ENCODE data around the gene CLTA. TPM values are rescaled to one million over a fixed set of nuclear protein-coding genes. Genes with fewer than 3 reads are reported as not detected.
"Not testable (repeated sequence)": the region's sequence is repeated elsewhere in the genome, so short reads cannot be mapped to it uniquely, and the experiment has no call there.

The CLTA gene
- total and polyA plus RNA-seq, 2 donors (not counting 1 experiment from before 2014, with no cell fraction given), result 32.3 to 71.0 TPM

DNA sequence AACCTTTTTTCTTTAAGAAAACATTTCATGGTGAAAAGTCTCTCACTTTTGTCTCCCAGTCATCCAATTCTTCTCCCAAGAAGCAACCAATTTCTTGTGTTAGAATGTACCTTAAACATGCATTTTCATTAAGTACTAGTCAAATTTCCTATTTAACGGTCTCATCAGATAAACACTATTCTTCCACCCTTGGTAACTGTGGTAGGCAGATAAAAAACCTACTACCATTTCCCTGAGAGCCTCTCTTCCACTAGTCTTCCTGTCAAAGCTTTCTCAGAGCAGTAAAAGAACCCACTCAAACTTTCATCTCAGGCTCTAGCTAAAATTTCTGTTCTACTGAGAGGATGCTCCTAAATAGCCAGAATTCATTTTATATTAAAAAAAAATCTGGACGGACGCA is 56.6 kb downstream of the CLTA start:
- Mint-ChIP-seq H3K27me3 (no peaks in the 10 kb centered on the region), H3K27ac (no peak overlapping the region), H3K4me3 (no peak overlapping the region), H3K9me3 (ENCODE audit: insufficient read depth) (no peaks in the 10 kb centered on the region), H3K4me1 (peaks cover 25% of the 10 kb centered on the region)
- Histone ChIP-seq H4K20me1 (ENCODE audit: control insufficient read depth, insufficient read depth, low read length, poor library complexity, severe bottlenecking) (peaks cover 43% of the 10 kb centered on the region), H3K79me2 (ENCODE audit: control insufficient read depth, insufficient read depth, low read length) (peaks cover 56% of the 10 kb centered on the region), H3K9me3 (ENCODE audit: control extremely low read depth in 1 of 3, control insufficient read depth in 2 of 3, insufficient read depth in 1 of 3, low read length in 2 of 3) (no peaks in the 10 kb centered on the region), H3K27ac (ENCODE audit: low read length in 2 of 2) (no peak overlapping the region), H3K4me3 (ENCODE audit: control extremely low read depth in 1 of 5, extremely low read depth in 1 of 5, insufficient read depth in 1 of 5, low read depth in 2 of 5, low read length in 4 of 5) (no peak overlapping the region), H3K4me1 (ENCODE audit: control insufficient read depth in 2 of 2, insufficient read depth in 2 of 2, low read length in 2 of 2) (peaks cover 6 to 9% of the 10 kb centered on the region in 2 donors), H2AFZ (ENCODE audit: insufficient read depth, low read depth, low read length, poor library complexity, severe bottlenecking) (no peak overlapping the region), H3K9ac (ENCODE audit: low read length) (no peak overlapping the region), H3K36me3 (replicated peaks in 1 of 2; ENCODE audit: control extremely low read depth in 1 of 2, control insufficient read depth in 1 of 2, extremely low read depth in 1 of 2, insufficient read depth in 2 of 2, low read length in 1 of 2) (peaks cover 0 to 32% of the 10 kb centered on the region in 2 experiments), H3K4me2 (replicated peaks; ENCODE audit: low read depth, low read length, poor library complexity, severe bottlenecking) (no peak overlapping the region), H3K27me3 (replicated peaks in 1 of 4; ENCODE audit: control extremely low read depth in 1 of 4, control insufficient read depth in 3 of 4, insufficient read depth in 4 of 4, low read length in 3 of 4) (no peaks in the 10 kb centered on the region)
- POLR2A ChIA-PET, result no interaction called here
- intact Hi-C loops (cut with micrococcal nuclease), result no loop called here
- ATAC-seq (ENCODE audit: low read depth) (no peak), DNase-seq (no peak)
- CTCF ChIA-PET, result interaction anchor here (0.9 to 7.0 kb wide), 3 partner anchors 28 to 206 kb away, joined by 4 to 115 read pairs (median 5); no protein-coding TSS in a partner anchor
- TF ChIP-seq, protein P1, sequence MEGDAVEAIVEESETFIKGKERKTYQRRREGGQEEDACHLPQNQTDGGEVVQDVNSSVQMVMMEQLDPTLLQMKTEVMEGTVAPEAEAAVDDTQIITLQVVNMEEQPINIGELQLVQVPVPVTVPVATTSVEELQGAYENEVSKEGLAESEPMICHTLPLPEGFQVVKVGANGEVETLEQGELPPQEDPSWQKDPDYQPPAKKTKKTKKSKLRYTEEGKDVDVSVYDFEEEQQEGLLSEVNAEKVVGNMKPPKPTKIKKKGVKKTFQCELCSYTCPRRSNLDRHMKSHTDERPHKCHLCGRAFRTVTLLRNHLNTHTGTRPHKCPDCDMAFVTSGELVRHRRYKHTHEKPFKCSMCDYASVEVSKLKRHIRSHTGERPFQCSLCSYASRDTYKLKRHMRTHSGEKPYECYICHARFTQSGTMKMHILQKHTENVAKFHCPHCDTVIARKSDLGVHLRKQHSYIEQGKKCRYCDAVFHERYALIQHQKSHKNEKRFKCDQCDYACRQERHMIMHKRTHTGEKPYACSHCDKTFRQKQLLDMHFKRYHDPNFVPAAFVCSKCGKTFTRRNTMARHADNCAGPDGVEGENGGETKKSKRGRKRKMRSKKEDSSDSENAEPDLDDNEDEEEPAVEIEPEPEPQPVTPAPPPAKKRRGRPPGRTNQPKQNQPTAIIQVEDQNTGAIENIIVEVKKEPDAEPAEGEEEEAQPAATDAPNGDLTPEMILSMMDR (IDR thresholded peaks at IDR 0.05), result no peak
- TF ChIP-seq EZH2 (IDR thresholded peaks at IDR 0.05; ENCODE audit: borderline replicate concordance, insufficient read depth, low read depth, low read length, poor library complexity, severe bottlenecking), result no peak
- WGBS (ENCODE audit: insufficient coverage), result no CpG with 5 or more reads among the region's 3 CpGs

GRCh38 chr9:36248061-36248460 is 57.3 kb downstream of the CLTA start:
- H4K20me1 ChIP-seq (ENCODE audit: control insufficient read depth, insufficient read depth, low read length, poor library complexity, severe bottlenecking), result peaks cover 46% of the 10 kb centered on the region
- H3K27ac ChIP-seq (ENCODE audit: low read length in 2 of 2); H3K9me3 Mint-ChIP-seq (ENCODE audit: insufficient read depth); H3K27ac Mint-ChIP-seq; H3K4me3 ChIP-seq (ENCODE audit: control extremely low read depth in 1 of 5, extremely low read depth in 1 of 5, insufficient read depth in 1 of 5, low read depth in 2 of 5, low read length in 4 of 5); H3K9ac ChIP-seq (ENCODE audit: low read length); H2AFZ ChIP-seq (ENCODE audit: insufficient read depth, low read depth, low read length, poor library complexity, severe bottlenecking); H3K4me1 ChIP-seq (ENCODE audit: control insufficient read depth in 2 of 2, insufficient read depth in 2 of 2, low read length in 2 of 2); H3K9me3 ChIP-seq (ENCODE audit: control extremely low read depth in 1 of 3, control insufficient read depth in 2 of 3, insufficient read depth in 1 of 3, low read length in 2 of 3); H3K4me2 ChIP-seq (replicated peaks; ENCODE audit: low read depth, low read length, poor library complexity, severe bottlenecking); POLR2A ChIA-PET; H3K27me3 ChIP-seq (replicated peaks in 1 of 4; ENCODE audit: control extremely low read depth in 1 of 4, control insufficient read depth in 3 of 4, insufficient read depth in 4 of 4, low read length in 3 of 4); H3K4me3 Mint-ChIP-seq; H3K27me3 Mint-ChIP-seq: not testable (repeated sequence)
- ATAC-seq (ENCODE audit: low read depth), result peak; percentile 64
- peaks cover 58% of the 10 kb centered on the region for H3K79me2 ChIP-seq (ENCODE audit: control insufficient read depth, insufficient read depth, low read length)
- peak; percentile 53 for DNase-seq
- intact Hi-C loops (cut with micrococcal nuclease), result loop anchor here (2.0 kb wide), 1 partner anchor 309 kb away; no protein-coding TSS in a partner anchor
- WGBS (ENCODE audit: insufficient coverage), result 100% methylated on average over 2 of the region's 8 CpGs
- peaks cover 25% of the 10 kb centered on the region for H3K4me1 Mint-ChIP-seq
- CTCF ChIA-PET, result interaction anchor here (1.0 to 7.0 kb wide), 3 partner anchors 56 to 205 kb away, joined by 4 to 115 read pairs (median 5); no protein-coding TSS in a partner anchor
- H3K36me3 ChIP-seq (replicated peaks in 1 of 2; ENCODE audit: control extremely low read depth in 1 of 2, control insufficient read depth in 1 of 2, extremely low read depth in 1 of 2, insufficient read depth in 2 of 2, low read length in 1 of 2), result peaks cover 0 to 30% of the 10 kb centered on the region in 2 experiments
- TF ChIP-seq, protein P1 (IDR thresholded peaks at IDR 0.05), result peak; percentile 56

All from B cell (primary cell).